Measurements from ENCODE around the gene IRAK3. TPM values are rescaled to one million over a fixed set of nuclear protein-coding genes. Genes with fewer than 3 reads are reported as not detected.

The IRAK3 gene
- total RNA-seq, 1 experiment from 2014 or later = 0.44 TPM

DNA sequence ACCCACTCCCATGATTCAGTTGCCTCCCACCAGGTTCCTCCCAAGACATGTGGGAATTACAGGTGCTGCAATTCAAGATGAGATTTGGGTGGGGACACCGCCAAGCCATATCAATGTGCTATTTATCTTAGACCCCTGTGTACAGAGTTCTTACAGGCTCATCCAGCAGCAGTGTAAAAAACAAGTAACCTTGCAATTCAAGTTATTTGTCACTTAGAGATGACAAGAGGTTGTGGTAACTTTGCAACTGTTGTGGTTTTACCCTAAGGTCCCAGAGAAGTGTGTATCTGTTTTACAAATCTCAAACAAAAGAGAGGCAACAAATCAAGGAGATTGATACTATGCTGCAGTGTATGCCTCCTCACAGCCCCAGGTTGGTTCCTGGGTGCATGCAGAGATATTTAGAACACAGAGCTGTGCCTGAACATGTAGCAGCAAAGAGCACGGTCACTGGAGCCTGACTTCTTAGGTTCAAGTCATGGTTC lies 101.7 kb downstream of the IRAK3 start:
- no peak overlapping the region for H3K56ac ChIP-seq (ENCODE audit: insufficient read length, low read depth, low read length)
- no peak overlapping the region for H2AK5ac ChIP-seq (ENCODE audit: insufficient read length, low read length)
- no peak overlapping the region for H4K91ac ChIP-seq (ENCODE audit: insufficient read length, low read depth, low read length)
- no peak overlapping the region for H3K14ac ChIP-seq (ENCODE audit: insufficient read depth, low read length)
- no peak overlapping the region for H3K27ac ChIP-seq (ENCODE audit: insufficient read length, low read depth, low read length)
- no peak overlapping the region for H4K8ac ChIP-seq (replicated peaks; ENCODE audit: insufficient read length, low read depth, low read length)
- H4K5ac ChIP-seq (ENCODE audit: insufficient read length, low read depth, low read length) = no peak overlapping the region
- H2BK120ac ChIP-seq (ENCODE audit: low read depth, low read length, poor library complexity, severe bottlenecking) = no peak overlapping the region
- H2BK20ac ChIP-seq (ENCODE audit: low read depth, low read length, poor library complexity, severe bottlenecking) = no peak overlapping the region
- H2AFZ ChIP-seq (ENCODE audit: low read length) = no peak overlapping the region
- H3T11ph ChIP-seq (ENCODE audit: low read length) = no peak overlapping the region
- H3K36me3 Mint-ChIP-seq (ENCODE audit: insufficient read depth in 1 of 3, low read depth in 3 of 3) = no peaks in the 10 kb centered on the region
- H3K9ac ChIP-seq (ENCODE audit: extremely low read depth, insufficient read length, low read length) = no peak overlapping the region
- no peaks in the 10 kb centered on the region for H3K27me3 ChIP-seq (ENCODE audit: insufficient read depth, low read length)
- no peaks in the 10 kb centered on the region for H3K79me2 ChIP-seq (ENCODE audit: insufficient read depth, low read length)
- no peak overlapping the region for H3K4me2 ChIP-seq (ENCODE audit: insufficient read depth, insufficient read length, low read length)
- no peak for DNase-seq
- no peak overlapping the region for H2BK12ac ChIP-seq (ENCODE audit: insufficient read length, low read depth, low read length)
- TF ChIP-seq, protein P1, sequence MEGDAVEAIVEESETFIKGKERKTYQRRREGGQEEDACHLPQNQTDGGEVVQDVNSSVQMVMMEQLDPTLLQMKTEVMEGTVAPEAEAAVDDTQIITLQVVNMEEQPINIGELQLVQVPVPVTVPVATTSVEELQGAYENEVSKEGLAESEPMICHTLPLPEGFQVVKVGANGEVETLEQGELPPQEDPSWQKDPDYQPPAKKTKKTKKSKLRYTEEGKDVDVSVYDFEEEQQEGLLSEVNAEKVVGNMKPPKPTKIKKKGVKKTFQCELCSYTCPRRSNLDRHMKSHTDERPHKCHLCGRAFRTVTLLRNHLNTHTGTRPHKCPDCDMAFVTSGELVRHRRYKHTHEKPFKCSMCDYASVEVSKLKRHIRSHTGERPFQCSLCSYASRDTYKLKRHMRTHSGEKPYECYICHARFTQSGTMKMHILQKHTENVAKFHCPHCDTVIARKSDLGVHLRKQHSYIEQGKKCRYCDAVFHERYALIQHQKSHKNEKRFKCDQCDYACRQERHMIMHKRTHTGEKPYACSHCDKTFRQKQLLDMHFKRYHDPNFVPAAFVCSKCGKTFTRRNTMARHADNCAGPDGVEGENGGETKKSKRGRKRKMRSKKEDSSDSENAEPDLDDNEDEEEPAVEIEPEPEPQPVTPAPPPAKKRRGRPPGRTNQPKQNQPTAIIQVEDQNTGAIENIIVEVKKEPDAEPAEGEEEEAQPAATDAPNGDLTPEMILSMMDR (conservative IDR thresholded peaks at IDR 0.05) = no peak
- no peaks in the 10 kb centered on the region for H3K23me2 ChIP-seq (ENCODE audit: insufficient read length, low read depth, low read length, poor library complexity, severe bottlenecking)
- no peak overlapping the region for H2BK5ac ChIP-seq (ENCODE audit: insufficient read length, low read length)
- H3K4me1 Mint-ChIP-seq = no peaks in the 10 kb centered on the region
- H3K9me3 ChIP-seq (ENCODE audit: control insufficient read depth, low read depth, low read length) = no peaks in the 10 kb centered on the region
- no peaks in the 10 kb centered on the region for H3K4me1 ChIP-seq (ENCODE audit: insufficient read depth, low read length)
- H3K4me3 Mint-ChIP-seq = no peak overlapping the region
- H3K27ac Mint-ChIP-seq = no peak overlapping the region
- no peaks in the 10 kb centered on the region for H3K27me3 Mint-ChIP-seq (ENCODE audit: low read depth)
- no peaks in the 10 kb centered on the region for H4K20me1 ChIP-seq (ENCODE audit: control insufficient read depth, insufficient read depth, insufficient read length)
- no peaks in the 10 kb centered on the region for H3K79me1 ChIP-seq (ENCODE audit: insufficient read depth, low read depth, low read length, poor library complexity, severe bottlenecking)
- H3K18ac ChIP-seq (ENCODE audit: insufficient read length, low read depth, low read length) = no peak overlapping the region
- H3K23ac ChIP-seq (ENCODE audit: insufficient read length, low read depth, low read length) = no peak overlapping the region
- no CpG with 5 or more reads among the region's 2 CpGs for WGBS (ENCODE audit: extremely low coverage, insufficient read length, low lambda C conversion rate)
- no peaks in the 10 kb centered on the region for H3K9me3 Mint-ChIP-seq
- no peak overlapping the region for H3K4ac ChIP-seq (ENCODE audit: low read depth, low read length)
- no peak overlapping the region for H2BK15ac ChIP-seq (ENCODE audit: low read depth, low read length)
